Keratinocyte (primary cell): ENCODE measurements around the gene ZBTB2. TPM values are rescaled to one million over a fixed set of nuclear protein-coding genes. Genes with fewer than 3 reads are reported as not detected.

Experiments
- DNase-seq: peaks from one replicate; pipeline ENCODE4 v3.0.0-alpha.2; 2011; ENCODE audit warnings: low read depth, missing footprints, low spot score
- FAIRE-seq: peaks from 2 replicates; lab custom pipeline; 2011; peaks lifted over from hg19 to GRCh38; lab: Jason Lieb, UNC
- H2AFZ ChIP-seq: 2 replicates; pipeline ENCODE4 v1.6.0; 2012; ENCODE audit warnings: low read length, control low read depth, inconsistent platforms; ENCODE audit not compliant: control insufficient read depth
- H3K27ac ChIP-seq: 2 replicates; pipeline ENCODE4 v1.5.1; 2011; ENCODE audit warnings: low read length; ENCODE audit not compliant: control insufficient read depth, insufficient read depth
- H3K27me3 ChIP-seq: 3 replicates; pipeline ENCODE4 v1.6.0; 2011; ENCODE audit warnings: low read length; ENCODE audit not compliant: control insufficient read depth, insufficient read depth; ENCODE audit errors: extremely low read depth
- H3K36me3 ChIP-seq, 2 experiments: 2 replicates in 1 of 2; 3 replicates in 1 of 2; pipeline ENCODE4 v1.5.1; 2011; ENCODE audit warnings: low read length in 2 of 2, mild to moderate bottlenecking in 1 of 2; ENCODE audit not compliant: control insufficient read depth in 2 of 2, insufficient read depth in 2 of 2; ENCODE audit errors: extremely low read depth in 1 of 2
- H3K4me1 ChIP-seq: 3 replicates; pipeline ENCODE4 v1.5.1; 2011; ENCODE audit warnings: low read length; ENCODE audit not compliant: control insufficient read depth, insufficient read depth; ENCODE audit errors: extremely low read depth
- H3K4me2 ChIP-seq: 3 replicates; pipeline ENCODE4 v1.6.0; 2011; ENCODE audit warnings: low read depth, low read length; ENCODE audit not compliant: control insufficient read depth, insufficient read depth; ENCODE audit errors: extremely low read depth
- H3K4me3 ChIP-seq, 3 experiments: fragments of 200-600 bp in 1 of 3; sonication (generic) in 1 of 3; 2 replicates in 2 of 3; 3 replicates in 1 of 3; pipeline ENCODE4 v1.5.1; 2011 to 2016; ENCODE audit warnings: low read length in 3 of 3, mild to moderate bottlenecking in 3 of 3, control low read depth in 2 of 3, inconsistent platforms in 1 of 3, low read depth in 1 of 3, mixed read lengths in 1 of 3, mixed run types in 1 of 3, moderate library complexity in 1 of 3; ENCODE audit not compliant: control insufficient read depth in 2 of 3, insufficient read depth in 2 of 3; ENCODE audit errors: extremely low read depth in 1 of 3
- H3K79me2 ChIP-seq: 2 replicates; pipeline ENCODE4 v1.6.0; 2012; ENCODE audit warnings: low read length; ENCODE audit not compliant: control insufficient read depth, insufficient read depth
- H3K9ac ChIP-seq: 3 replicates; pipeline ENCODE4 v1.6.0; 2011; ENCODE audit warnings: low read length; ENCODE audit not compliant: control insufficient read depth, insufficient read depth; ENCODE audit errors: extremely low read depth
- H3K9me1 ChIP-seq: 3 replicates; pipeline ENCODE4 v1.6.0; 2011; ENCODE audit warnings: low read length; ENCODE audit not compliant: control insufficient read depth, insufficient read depth; ENCODE audit errors: extremely low read depth
- H3K9me3 ChIP-seq: 2 replicates; pipeline ENCODE4 v1.5.1; 2012; ENCODE audit warnings: low read depth, low read length; ENCODE audit not compliant: control insufficient read depth
- H4K20me1 ChIP-seq: 3 replicates; pipeline ENCODE4 v1.6.0; 2011; ENCODE audit warnings: low read length; ENCODE audit not compliant: control insufficient read depth, insufficient read depth; ENCODE audit errors: extremely low read depth
- CTCF ChIP-seq, 3 experiments: IDR thresholded peaks in 1 of 3; conservative IDR thresholded peaks in 1 of 3; optimal IDR thresholded peaks in 1 of 3; 2 replicates in 2 of 3; 3 replicates in 1 of 3; pipeline versions ENCODE3 to v1.5.1; 2011; ENCODE audit warnings: low read length in 3 of 3, mild to moderate bottlenecking in 3 of 3, moderate library complexity in 2 of 3, control low read depth in 1 of 3, inconsistent platforms in 1 of 3; ENCODE audit not compliant: insufficient read depth in 2 of 3; ENCODE audit errors: extremely low read depth in 1 of 3
- EZH2 ChIP-seq: IDR thresholded peaks from one replicate; pipeline ENCODE4 v1.6.1; 2012; ENCODE audit warnings: inconsistent platforms, mild to moderate bottlenecking, low read length, moderate library complexity
- dilution Hi-C: fragments of 300-500 bp; cut with MboI; formaldehyde crosslinking; loops from one replicate; pipeline ENCODE4 v1.7.0; 2020; ENCODE audit warnings: low sequenced_read_pairs; ENCODE audit not compliant: extremely low pct_ligation_motif_present
- polyA plus RNA-seq, 5 experiments: library from polyadenylated mRNA; depleted of rRNA in 3 of 5; stranded (reverse) in 3 of 5; stranded (forward) in 1 of 5; unstranded in 1 of 5; fragments of >200 nt; gene quantifications; 1 replicate in 1 of 5; 2 replicates in 3 of 5; 3 replicates in 1 of 5; pipeline versions ENCODE4 v1.2.1 to v1.2.3, GENCODE V29; 2011 to 2012; ENCODE audit warnings: missing spikeins in 2 of 5, low read depth in 1 of 5, low replicate concordance in 1 of 5

Gene ZBTB2
- polyA plus RNA-seq, 1 donor (not counting 4 experiments of a cell fraction or from before 2014, with no cell fraction given), result 10.9 TPM

- dilution Hi-C loops, result no loop called here
Observed at GRCh38 chr6:151422981-151423380, 31.6 kb upstream of the ZBTB2 start.

GRCh38 chr6:151417477-151417876 is 26.1 kb upstream of the ZBTB2 start:
- no peak for TF ChIP-seq CTCF (optimal IDR thresholded peaks at IDR 0.05 in 1 of 3, IDR thresholded peaks at IDR 0.05 in 1 of 3, conservative IDR thresholded peaks at IDR 0.05 in 1 of 3; ENCODE audit: extremely low read depth in 1 of 3, insufficient read depth in 2 of 3, low read length in 3 of 3)
- no peak for TF ChIP-seq EZH2
- Histone ChIP-seq H3K79me2 (no peaks in the 10 kb centered on the region), H4K20me1 (no peaks in the 10 kb centered on the region), H3K36me3 (peaks cover 12 to 15% of the 10 kb centered on the region in 2 experiments), H3K9me1 (no peaks in the 10 kb centered on the region), H3K9ac (no peak overlapping the region), H3K4me1 (no peaks in the 10 kb centered on the region), H3K27ac (no peak overlapping the region), H3K4me3 (no peak overlapping the region), H3K9me3 (no peaks in the 10 kb centered on the region), H2AFZ (no peak overlapping the region), H3K4me2 (no peak overlapping the region), H3K27me3 (no peaks in the 10 kb centered on the region)
- dilution Hi-C loops, result no loop called here
- DNase-seq (no peak), FAIRE-seq (no peak)

More at GRCh38 chr6:151422981-151423380, 31.6 kb upstream of the ZBTB2 start:
- no peaks in the 10 kb centered on the region for H3K9me1 ChIP-seq
- H3K9ac ChIP-seq, result no peak overlapping the region
- H3K4me3 ChIP-seq, result no peak overlapping the region
- no peak for TF ChIP-seq EZH2
- H2AFZ ChIP-seq, result no peak overlapping the region
- no peaks in the 10 kb centered on the region for H3K4me1 ChIP-seq
- no peaks in the 10 kb centered on the region for H3K79me2 ChIP-seq
- H3K9me3 ChIP-seq, result no peaks in the 10 kb centered on the region
- H3K4me2 ChIP-seq, result no peak overlapping the region
- no peak for DNase-seq
- no peak overlapping the region for H3K27ac ChIP-seq
- FAIRE-seq, result no peak
- peaks cover 6 to 22% of the 10 kb centered on the region in 2 experiments for H3K36me3 ChIP-seq
- no peaks in the 10 kb centered on the region for H4K20me1 ChIP-seq
- H3K27me3 ChIP-seq, result no peaks in the 10 kb centered on the region

GRCh38 chr6:151414641-151415260 is 23.4 kb upstream of the ZBTB2 start:
- dilution Hi-C loops, result no loop called here
- DNase-seq (no peak), FAIRE-seq (no peak)
- Histone ChIP-seq H3K36me3 (peaks cover 14 to 17% of the 10 kb centered on the region in 2 experiments), H3K79me2 (no peaks in the 10 kb centered on the region), H3K9ac (no peak overlapping the region), H3K9me3 (no peaks in the 10 kb centered on the region), H3K27me3 (no peaks in the 10 kb centered on the region), H2AFZ (no peak overlapping the region), H3K4me3 (no peak overlapping the region), H3K4me2 (no peak overlapping the region), H4K20me1 (no peaks in the 10 kb centered on the region), H3K27ac (no peak overlapping the region), H3K9me1 (no peaks in the 10 kb centered on the region), H3K4me1 (no peaks in the 10 kb centered on the region)
- TF ChIP-seq EZH2 (no peak), CTCF (optimal IDR thresholded peaks at IDR 0.05 in 1 of 3, IDR thresholded peaks at IDR 0.05 in 1 of 3, conservative IDR thresholded peaks at IDR 0.05 in 1 of 3; ENCODE audit: extremely low read depth in 1 of 3, insufficient read depth in 2 of 3, low read length in 3 of 3) (no peak)
